Heart left ventricle (tissue), 16 donors: ENCODE data around the gene POU2AF1. TPM values are rescaled to one million over a fixed set of nuclear protein-coding genes. Genes with fewer than 3 reads are reported as not detected.
A peak's percentile ranks its signal among the peaks of the same experiment; 100 is the strongest.

ENCODE experiments used
- ATAC-seq, 4 donors: fragments of 200-7000 bp; cut with Tn5 transposase; one replicate each; pipeline ENCODE4 v1.9.1; 2020 to 2022; ENCODE audit warnings: moderate library complexity in 4 of 4, mild to moderate bottlenecking in 3 of 4, moderate number of reproducible peaks in 1 of 4
- DNase-seq, 5 donors: peaks; one replicate each; pipeline ENCODE4 v3.0.0-alpha.2; 2020
- H3K27ac ChIP-seq, 12 donors: fragments of 200-600 bp; sonication (generic) in 4 of 12; one replicate each; pipeline versions ENCODE4 v1.5.0 to v1.8.0; 2016 to 2022; ENCODE audit warnings: mild to moderate bottlenecking in 2 of 12
- H3K27me3 ChIP-seq, 9 donors: fragments of 200-600 bp; sonication (generic) in 2 of 9; one replicate each; pipeline versions ENCODE4 v1.5.1 to v1.8.0; 2016 to 2022; ENCODE audit warnings: mild to moderate bottlenecking in 3 of 9
- H3K36me3 ChIP-seq, 9 donors: fragments of 200-600 bp; sonication (generic) in 2 of 9; one replicate each; pipeline versions ENCODE4 v1.5.0 to v1.8.0; 2018 to 2022; ENCODE audit warnings: mild to moderate bottlenecking in 2 of 9
- H3K4me1 ChIP-seq, 12 donors: fragments of 200-600 bp; sonication (generic) in 4 of 12; one replicate each; pipeline versions ENCODE4 v1.5.0 to v1.8.0; 2016 to 2022; ENCODE audit warnings: mild to moderate bottlenecking in 3 of 12
- H3K4me3 ChIP-seq, 12 donors: fragments of 200-600 bp; sonication (generic) in 4 of 12; one replicate each; pipeline versions ENCODE4 v1.5.0 to v1.8.0; 2017 to 2022; ENCODE audit warnings: mild to moderate bottlenecking in 9 of 12, moderate library complexity in 4 of 12
- H3K9me3 ChIP-seq, 12 donors: fragments of 200-600 bp; sonication (generic) in 4 of 12; one replicate each; pipeline versions ENCODE4 v1.5.0 to v1.8.0; 2016 to 2022; ENCODE audit warnings: mild to moderate bottlenecking in 1 of 12
- POLR2A ChIP-seq, 2 donors: fragments of 450-650 bp; IDR thresholded peaks; one replicate each; pipeline ENCODE4 v1.6.1; 2017; ENCODE audit warnings: antibody characterized with exemption in 2 of 2, mild to moderate bottlenecking in 2 of 2, moderate library complexity in 2 of 2
- WGBS, 4 donors: extraction: QIAGEN DNeasy Blood & Tissue Kit in 2 of 4; methylation state at CpG; one replicate each; pipeline versions ENCODE4 v1.1.5 to v1.1.7; 2013 to 2018; 5-methylcytosine and 5-hydroxymethylcytosine counted together
- intact Hi-C, 10 donors: fragments of 100-400 bp; cut with DNase I; formaldehyde crosslinking; loops; one replicate each; pipeline versions ENCODE4 v1.11.1 to v1.14.2; 2022
- polyA plus RNA-seq, 2 donors: library from polyadenylated mRNA; stranded (reverse); fragments of 200-250 nt; gene quantifications; one replicate each; pipeline ENCODE4 v1.2.3, GENCODE V29; 2013
- total RNA-seq, 9 donors: library from RNA; depleted of rRNA in 2 of 9; stranded (reverse); fragments of >200 nt in 2 of 9; fragmentation: NEBNext Ultra II Directional in 3 of 9; extraction: Animal tissue kit (Norgen Biotek cat#: 25700) in 3 of 9; gene quantifications; one replicate each; pipeline versions ENCODE4 v1.1.0 to v1.2.4, GENCODE V29; 2016 to 2023
- TF ChIP-seq, protein P1 (sequence below), 12 donors: fragments of 200-600 bp; sonication (generic) in 4 of 12; IDR thresholded peaks; one replicate each; pipeline versions ENCODE4 v1.5.0 to v1.8.0; 2018 to 2022; ENCODE audit warnings: antibody characterized with exemption in 12 of 12, mild to moderate bottlenecking in 5 of 12
- donor health status: ischemic (EF 13 %, LVEDD 7.1; RV severe dilation, severe dysfunction).
- donor health status: healthy with polysubstance abuse.
- donor health status: DM: no; HTN: yes; CAD: no.
- donor health status: DM: no; HTN: no; CAD: no.
- donor health status: ischemic (EF 25% LVEDD 6.9; RV normal size, moderate dysfunction).
- donor health status: ischemic (EF 25% LVEDD 5.7; RV mildly dilated, moderate dysfunction).
- donor health status: healthy.
- donor health status: DM: yes; HTN: yes; CAD: no.
- donor health status: ischemic (EF 35%, LVEDD 5.7; RV mildly dilated, moderate dysfunction).
- donor health status: nonischemic (EF 11% LVEDD 7.7; RV severe dilation, severe dysfunction).
- donor health status: DM: yes; HTN: yes; CAD: no.
- donor health status: PGD.
- donor health status: ischemic (EF 29% LVEDD 5.4; RV normal size, mild dysfunction).
- donor health status: nonischemic (EF 23%, LVEDD 6.1; RV moderate dilation, normal function).

The POU2AF1 gene
- total and polyA plus RNA-seq, 11 donors: 0.07 to 1.3 (median 0.24) TPM; not detected in 7

DNA sequence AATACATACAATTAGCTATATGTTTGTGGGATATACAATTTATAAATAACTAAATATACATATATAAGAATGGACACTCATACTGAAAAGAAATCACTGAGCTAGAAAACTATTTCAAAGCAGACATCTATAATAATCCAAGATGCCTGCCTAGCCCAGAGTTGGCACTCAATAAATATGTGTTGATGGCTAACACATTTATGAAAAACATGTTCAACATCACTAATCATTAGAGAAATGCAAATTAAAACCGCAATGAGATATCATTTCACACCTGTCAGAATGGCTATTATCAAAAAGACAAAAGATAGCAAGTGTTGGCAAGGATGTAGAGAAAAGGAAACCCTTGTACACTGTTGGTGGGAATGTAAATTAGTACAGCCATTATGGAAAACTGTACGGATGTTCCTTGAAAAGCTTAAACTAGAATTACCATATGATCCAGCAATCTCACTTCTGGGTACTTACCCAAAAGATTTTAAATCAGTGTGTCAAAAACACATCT lies 29.8 kb downstream of the POU2AF1 start:
- ATAC-seq: no peak
- intact Hi-C loops: no loop called here
- no peak for TF ChIP-seq POLR2A (IDR thresholded peaks at IDR 0.05)
- TF ChIP-seq, protein P1, sequence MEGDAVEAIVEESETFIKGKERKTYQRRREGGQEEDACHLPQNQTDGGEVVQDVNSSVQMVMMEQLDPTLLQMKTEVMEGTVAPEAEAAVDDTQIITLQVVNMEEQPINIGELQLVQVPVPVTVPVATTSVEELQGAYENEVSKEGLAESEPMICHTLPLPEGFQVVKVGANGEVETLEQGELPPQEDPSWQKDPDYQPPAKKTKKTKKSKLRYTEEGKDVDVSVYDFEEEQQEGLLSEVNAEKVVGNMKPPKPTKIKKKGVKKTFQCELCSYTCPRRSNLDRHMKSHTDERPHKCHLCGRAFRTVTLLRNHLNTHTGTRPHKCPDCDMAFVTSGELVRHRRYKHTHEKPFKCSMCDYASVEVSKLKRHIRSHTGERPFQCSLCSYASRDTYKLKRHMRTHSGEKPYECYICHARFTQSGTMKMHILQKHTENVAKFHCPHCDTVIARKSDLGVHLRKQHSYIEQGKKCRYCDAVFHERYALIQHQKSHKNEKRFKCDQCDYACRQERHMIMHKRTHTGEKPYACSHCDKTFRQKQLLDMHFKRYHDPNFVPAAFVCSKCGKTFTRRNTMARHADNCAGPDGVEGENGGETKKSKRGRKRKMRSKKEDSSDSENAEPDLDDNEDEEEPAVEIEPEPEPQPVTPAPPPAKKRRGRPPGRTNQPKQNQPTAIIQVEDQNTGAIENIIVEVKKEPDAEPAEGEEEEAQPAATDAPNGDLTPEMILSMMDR (IDR thresholded peaks at IDR 0.05): no peak

DNA sequence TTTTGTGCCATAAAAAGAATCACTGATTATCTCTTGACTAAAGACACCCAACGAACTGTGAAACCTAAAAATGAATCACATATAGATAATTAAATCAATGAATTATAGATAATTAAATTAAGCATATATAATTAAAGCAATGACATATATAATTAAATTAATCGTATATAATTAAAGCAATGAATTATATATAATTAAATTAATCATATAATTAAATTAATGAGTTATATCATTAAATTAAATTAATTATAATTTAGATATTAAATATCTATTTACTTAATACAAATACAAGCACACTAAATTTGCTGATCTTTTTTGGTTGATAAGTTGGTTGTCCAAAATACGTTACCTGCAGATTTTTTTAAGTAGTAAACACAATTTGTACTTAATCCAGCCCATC lies 30.9 kb downstream of the POU2AF1 start:
- TF ChIP-seq POLR2A (IDR thresholded peaks at IDR 0.05): no peak
- TF ChIP-seq, protein P1 (IDR thresholded peaks at IDR 0.05): no peak
- Histone ChIP-seq H3K4me3 (no peak overlapping the region), H3K4me1 (peaks cover 0 to 9% (median 0%) of the 10 kb centered on the region in 12 donors), H3K27ac (peak overlapping the region in 3 of 12 donors; percentile 15 to 77 (median 28)), H3K9me3 (no peaks in the 10 kb centered on the region), H3K27me3 (peaks cover 0 to 4% (median 0%) of the 10 kb centered on the region in 9 donors), H3K36me3 (no peaks in the 10 kb centered on the region)
- ATAC-seq: no peak
- intact Hi-C loops: no loop called here
- DNase-seq: no peak
- WGBS, 4 donors: 63 to 79% (median 78%) methylated on average over 3 of the region's 3 CpGs

More for the DNA sequence above, 29.8 kb downstream of the POU2AF1 start:
- no peak overlapping the region for H3K27ac ChIP-seq
- WGBS, 4 donors: 55 to 89% (median 71%) methylated on average over 2 of the region's 2 CpGs
- DNase-seq: no peak
- H3K4me3 ChIP-seq: no peak overlapping the region
- peaks cover 0 to 9% (median 0%) of the 10 kb centered on the region in 12 donors for H3K4me1 ChIP-seq
- no peaks in the 10 kb centered on the region for H3K36me3 ChIP-seq
- no peaks in the 10 kb centered on the region for H3K9me3 ChIP-seq
- H3K27me3 ChIP-seq: peaks cover 0 to 4% (median 0%) of the 10 kb centered on the region in 9 donors

DNA sequence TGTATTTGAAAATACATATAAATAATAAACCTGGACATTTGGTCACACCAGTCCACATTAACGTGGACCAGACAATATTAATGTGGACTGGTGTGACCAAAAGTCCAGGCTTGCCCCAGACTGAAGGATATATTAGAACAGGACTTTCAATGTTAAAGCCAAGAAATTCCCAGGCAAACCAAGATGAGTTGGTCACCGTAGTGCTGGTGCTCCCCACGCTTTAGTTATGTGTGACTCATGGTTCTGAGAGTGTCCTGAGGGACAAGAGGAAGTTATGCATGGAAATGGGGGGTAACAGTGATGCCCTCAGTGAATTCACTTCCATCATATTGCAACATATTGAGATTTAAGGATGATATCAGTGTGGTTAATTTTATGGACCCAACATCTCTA lies 31.4 kb downstream of the POU2AF1 start:
- peaks cover 0 to 9% (median 0%) of the 10 kb centered on the region in 12 donors for H3K4me1 ChIP-seq
- peaks cover 0 to 4% (median 0%) of the 10 kb centered on the region in 9 donors for H3K27me3 ChIP-seq
- DNase-seq: no peak
- TF ChIP-seq, protein P1 (IDR thresholded peaks at IDR 0.05): no peak
- TF ChIP-seq POLR2A (IDR thresholded peaks at IDR 0.05): no peak
- H3K9me3 ChIP-seq: no peaks in the 10 kb centered on the region
- no peak overlapping the region for H3K4me3 ChIP-seq
- no peaks in the 10 kb centered on the region for H3K36me3 ChIP-seq
- WGBS, 4 donors: 70 to 77% (median 73%) methylated on average over 3 of the region's 3 CpGs
- peak in 2 of 4 donors; percentile 56 to 72 for ATAC-seq
- H3K27ac ChIP-seq: peak overlapping the region in 4 of 12 donors; percentile 15 to 77 (median 24)
- intact Hi-C loops: no loop called here

DNA sequence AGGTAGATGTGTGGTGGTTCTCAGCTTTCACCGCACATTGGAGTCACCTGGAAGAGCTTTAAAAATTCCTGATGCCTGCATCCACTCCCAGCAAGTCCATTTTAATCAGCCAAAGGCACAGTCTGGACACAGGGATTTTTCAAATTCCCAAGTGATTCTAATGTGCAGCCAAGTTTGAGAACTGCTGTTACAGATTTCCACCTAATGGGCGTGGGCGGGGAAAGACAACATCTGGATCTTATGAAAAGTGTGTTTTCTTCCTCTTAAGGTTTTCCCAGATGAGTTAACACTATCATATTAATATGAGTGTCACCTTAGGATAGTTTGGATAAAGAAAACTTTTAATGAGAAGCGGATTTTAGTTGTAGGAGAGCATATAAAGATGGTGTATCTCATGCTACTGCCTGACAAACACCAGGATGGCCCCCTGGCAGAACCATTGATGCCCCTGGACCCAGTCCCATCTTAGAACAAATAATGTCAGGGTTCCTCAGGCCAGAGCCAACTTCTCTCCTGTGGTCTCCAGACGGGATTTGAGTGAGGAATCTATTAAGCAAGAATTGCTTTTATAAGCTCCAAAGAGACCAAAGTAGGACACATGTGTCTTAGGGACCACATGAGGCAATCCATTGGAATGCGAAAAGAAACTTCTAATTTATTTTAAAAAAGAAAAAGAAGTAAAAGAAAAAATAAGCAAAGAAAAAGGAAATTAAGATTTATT lies 31.9 kb downstream of the POU2AF1 start:
- Histone ChIP-seq H3K4me1 (peaks cover 0 to 9% (median 0%) of the 10 kb centered on the region in 12 donors), H3K4me3 (no peak overlapping the region), H3K36me3 (no peaks in the 10 kb centered on the region), H3K27me3 (peaks cover 0 to 4% (median 0%) of the 10 kb centered on the region in 9 donors), H3K27ac (peak overlapping the region in 5 of 12 donors; percentile 15 to 77 (median 34)), H3K9me3 (no peaks in the 10 kb centered on the region)
- ATAC-seq (peak; percentile 42 to 74 (median 56)), DNase-seq (peak in 2 of 5 donors; percentile 44 to 48)
- WGBS, 4 donors: 64 to 79% (median 71%) methylated on average over 6 of the region's 6 CpGs
- TF ChIP-seq POLR2A (IDR thresholded peaks at IDR 0.05): no peak
- TF ChIP-seq, protein P1 (IDR thresholded peaks at IDR 0.05): no peak
- intact Hi-C loops: no loop called here
